ENCODE measurements around the gene UBE2A. TPM values are rescaled to one million over a fixed set of nuclear protein-coding genes. Genes with fewer than 3 reads are reported as not detected.

Gene UBE2A
- total RNA-seq, 1 donor from 2014 or later, result 68.2 TPM

- Mint-ChIP-seq H3K27ac (ENCODE audit: unreplicated experiment) (no peak overlapping the region), H3K36me3 (ENCODE audit: unreplicated experiment) (no peaks in the 10 kb centered on the region), H3K4me1 (ENCODE audit: unreplicated experiment) (peaks cover 11% of the 10 kb centered on the region), H3K9me3 (ENCODE audit: unreplicated experiment) (peaks cover 11% of the 10 kb centered on the region), H3K27me3 (ENCODE audit: unreplicated experiment) (no peaks in the 10 kb centered on the region), H3K4me3 (ENCODE audit: unreplicated experiment) (no peak overlapping the region)
- TF ChIP-seq CTCF (IDR thresholded peaks at IDR 0.05), result no peak
- DNase-seq (ENCODE audit: extremely low spot score, unreplicated experiment), result no peak
Measured at GRCh38 chrX:119602701-119603255, 28.4 kb downstream of the UBE2A start.

GRCh38 chrX:119604766-119605463 is 30.6 kb downstream of the UBE2A start:
- Mint-ChIP-seq H3K27ac (ENCODE audit: unreplicated experiment) (peak overlapping the region; percentile 60), H3K27me3 (ENCODE audit: unreplicated experiment) (no peaks in the 10 kb centered on the region), H3K9me3 (ENCODE audit: unreplicated experiment) (peaks cover 6% of the 10 kb centered on the region), H3K36me3 (ENCODE audit: unreplicated experiment) (no peaks in the 10 kb centered on the region), H3K4me3 (ENCODE audit: unreplicated experiment) (peak overlapping the region; percentile 89), H3K4me1 (ENCODE audit: unreplicated experiment) (peaks cover 11% of the 10 kb centered on the region)
- DNase-seq (ENCODE audit: extremely low spot score, unreplicated experiment), result peak; percentile 42
- no peak for TF ChIP-seq CTCF (IDR thresholded peaks at IDR 0.05)

GRCh38 chrX:119605464-119606279 is 31.3 kb downstream of the UBE2A start:
- Mint-ChIP-seq H3K4me1 (ENCODE audit: unreplicated experiment) (peaks cover 11% of the 10 kb centered on the region), H3K27ac (ENCODE audit: unreplicated experiment) (peak overlapping the region; percentile 94), H3K9me3 (ENCODE audit: unreplicated experiment) (peaks cover 6% of the 10 kb centered on the region), H3K27me3 (ENCODE audit: unreplicated experiment) (no peaks in the 10 kb centered on the region), H3K4me3 (ENCODE audit: unreplicated experiment) (peak overlapping the region; percentile 89), H3K36me3 (ENCODE audit: unreplicated experiment) (no peaks in the 10 kb centered on the region)
- no peak for TF ChIP-seq CTCF (IDR thresholded peaks at IDR 0.05)
- no peak for DNase-seq (ENCODE audit: extremely low spot score, unreplicated experiment)

- H3K27ac Mint-ChIP-seq (ENCODE audit: unreplicated experiment), result peak within 1 kb of the TSS; percentile 94
Measured at GRCh38 chrX:119606280-119607017, 32.1 kb downstream of the UBE2A start, which contains the start of gene NKRF. NKRF (minus strand) TSS chrX:119606424.

More at GRCh38 chrX:119606280-119607017, 32.1 kb downstream of the UBE2A start, which contains the start of gene NKRF:
- Mint-ChIP-seq H3K36me3 (ENCODE audit: unreplicated experiment) (no peaks in the 10 kb centered on the region), H3K9me3 (ENCODE audit: unreplicated experiment) (peaks cover 6% of the 10 kb centered on the region), H3K4me1 (ENCODE audit: unreplicated experiment) (peaks cover 11% of the 10 kb centered on the region), H3K4me3 (ENCODE audit: unreplicated experiment) (peak within 1 kb of the TSS; percentile 89), H3K27me3 (ENCODE audit: unreplicated experiment) (no peaks in the 10 kb centered on the region)
- TF ChIP-seq CTCF (IDR thresholded peaks at IDR 0.05), result no peak
- peak; percentile 94 for DNase-seq (ENCODE audit: extremely low spot score, unreplicated experiment)

Measured in osteocyte (in vitro differentiated cells).